Measurements from ENCODE around the gene NCAPG.

Gene NCAPG

DNA sequence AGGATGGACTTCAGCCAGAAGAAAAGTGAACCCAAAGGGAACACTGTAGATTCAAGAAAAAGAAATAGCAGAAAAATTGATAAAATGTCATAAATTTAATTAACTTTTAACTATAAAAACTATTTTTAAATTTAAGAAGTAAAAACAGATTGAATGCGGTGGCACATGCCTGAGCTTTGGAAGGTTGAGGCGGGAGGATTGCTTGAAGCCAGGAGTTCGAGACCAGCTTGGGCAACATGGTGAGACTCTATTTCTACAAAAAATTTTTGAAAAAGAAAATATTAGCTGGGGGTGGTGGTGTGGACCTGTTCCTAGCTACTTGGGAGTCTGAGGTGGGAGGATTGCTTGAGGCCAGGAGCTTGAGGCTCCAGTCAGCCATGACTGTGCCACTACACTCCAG lies 32.3 kb upstream of the NCAPG start:
- CTCF ChIA-PET, result no interaction called here
- POLR2A ChIA-PET, result no interaction called here
- Histone ChIP-seq H3K36me3 (ENCODE audit: control insufficient read depth in 4 of 4, insufficient read depth in 4 of 4, low read length in 3 of 4) (no peaks in the 10 kb centered on the region), H3K4me3 (ENCODE audit: control insufficient read depth in 1 of 7, extremely low read depth in 1 of 7, insufficient read depth in 4 of 7, low read depth in 2 of 7, low read length in 6 of 7) (no peak overlapping the region), H3K27ac (ENCODE audit: insufficient read depth in 1 of 2, low read depth in 1 of 2, low read length in 2 of 2, poor library complexity in 1 of 2, severe bottlenecking in 2 of 2) (no peak overlapping the region), H3K4me1 (ENCODE audit: control extremely low read depth in 1 of 4, control insufficient read depth in 4 of 4, insufficient read depth in 4 of 4, low read length in 3 of 4) (peaks cover 0 to 18% (median 14%) of the 10 kb centered on the region in 4 experiments), H3K27me3 (replicated peaks in 2 of 5; ENCODE audit: control insufficient read depth in 4 of 5, insufficient read depth in 5 of 5, low read length in 4 of 5) (peaks cover 8 to 51% (median 19%) of the 10 kb centered on the region in 5 experiments), H3K9me3 (ENCODE audit: control extremely low read depth in 1 of 5, control insufficient read depth in 4 of 5, insufficient read depth in 2 of 5, low read depth in 1 of 5, low read length in 4 of 5) (peaks cover 0 to 2% (median 0%) of the 10 kb centered on the region in 5 experiments)
- no peak for DNase-seq
- WGBS (ENCODE audit: insufficient coverage), result 95% methylated on average over 2 of the region's 3 CpGs

DNA sequence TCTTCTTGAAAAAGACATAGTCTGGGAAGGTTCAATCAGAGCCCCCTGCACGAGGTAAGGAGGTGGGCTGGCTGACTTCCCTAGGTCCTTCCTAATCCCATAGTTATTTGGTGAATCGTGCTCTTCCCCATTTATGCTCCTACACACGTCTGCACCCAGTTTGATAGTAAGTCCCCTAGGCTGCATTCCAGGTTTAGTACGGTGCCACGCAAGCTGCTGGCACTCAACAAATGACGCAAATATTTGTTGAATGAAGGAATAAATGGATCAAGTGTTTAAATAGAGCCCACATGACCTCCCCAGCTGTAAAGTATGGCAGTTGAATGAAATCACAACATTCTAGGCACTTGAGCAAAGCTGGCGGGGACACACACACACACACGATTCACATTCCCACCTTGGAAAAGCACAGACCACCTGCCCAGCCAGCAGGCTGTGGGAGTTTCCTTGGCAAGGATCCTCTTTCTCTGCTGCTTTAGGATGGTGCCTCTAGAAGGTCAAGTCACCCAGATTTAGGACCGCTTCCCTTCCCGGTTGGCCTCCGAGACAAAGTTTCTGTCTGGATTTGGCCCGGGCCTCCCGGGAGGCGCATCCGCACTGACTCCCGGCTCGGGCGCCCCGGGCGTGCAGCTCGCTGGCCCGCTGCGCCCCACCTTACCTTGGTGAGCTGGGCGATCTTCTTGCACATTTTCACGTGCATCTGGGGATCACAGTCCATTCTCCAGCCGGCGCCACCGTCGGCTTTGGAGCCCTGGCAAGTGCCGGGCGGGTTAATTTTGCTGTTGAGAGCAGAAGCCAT lies 30.1 kb upstream of the NCAPG start:
- CTCF ChIA-PET, result interaction anchor here (0.8 to 1.7 kb wide), 3 partner anchors 24 to 334 kb away, joined by 3 read pairs; no protein-coding TSS in a partner anchor
- Histone ChIP-seq H3K9me3 (ENCODE audit: control extremely low read depth in 1 of 5, control insufficient read depth in 4 of 5, insufficient read depth in 2 of 5, low read depth in 1 of 5, low read length in 4 of 5) (peaks cover 0 to 2% (median 0%) of the 10 kb centered on the region in 5 experiments), H3K27me3 (replicated peaks in 2 of 5; ENCODE audit: control insufficient read depth in 4 of 5, insufficient read depth in 5 of 5, low read length in 4 of 5) (peaks cover 8 to 51% (median 19%) of the 10 kb centered on the region in 5 experiments), H3K4me1 (ENCODE audit: control extremely low read depth in 1 of 4, control insufficient read depth in 4 of 4, insufficient read depth in 4 of 4, low read length in 3 of 4) (peaks cover 0 to 18% (median 14%) of the 10 kb centered on the region in 4 experiments), H3K36me3 (ENCODE audit: control insufficient read depth in 4 of 4, insufficient read depth in 4 of 4, low read length in 3 of 4) (no peaks in the 10 kb centered on the region), H3K27ac (ENCODE audit: insufficient read depth in 1 of 2, low read depth in 1 of 2, low read length in 2 of 2, poor library complexity in 1 of 2, severe bottlenecking in 2 of 2) (no peak overlapping the region), H3K4me3 (ENCODE audit: control insufficient read depth in 1 of 7, extremely low read depth in 1 of 7, insufficient read depth in 4 of 7, low read depth in 2 of 7, low read length in 6 of 7) (peak overlapping the region; percentile 8 to 72 (median 57))
- 10% methylated on average over 29 of the region's 31 CpGs for WGBS (ENCODE audit: insufficient coverage)
- no peak for DNase-seq
- POLR2A ChIA-PET, result interaction anchor here (0.6 kb wide), 1 partner anchor 21 kb away, joined by 3 read pairs; no protein-coding TSS in a partner anchor

DNA sequence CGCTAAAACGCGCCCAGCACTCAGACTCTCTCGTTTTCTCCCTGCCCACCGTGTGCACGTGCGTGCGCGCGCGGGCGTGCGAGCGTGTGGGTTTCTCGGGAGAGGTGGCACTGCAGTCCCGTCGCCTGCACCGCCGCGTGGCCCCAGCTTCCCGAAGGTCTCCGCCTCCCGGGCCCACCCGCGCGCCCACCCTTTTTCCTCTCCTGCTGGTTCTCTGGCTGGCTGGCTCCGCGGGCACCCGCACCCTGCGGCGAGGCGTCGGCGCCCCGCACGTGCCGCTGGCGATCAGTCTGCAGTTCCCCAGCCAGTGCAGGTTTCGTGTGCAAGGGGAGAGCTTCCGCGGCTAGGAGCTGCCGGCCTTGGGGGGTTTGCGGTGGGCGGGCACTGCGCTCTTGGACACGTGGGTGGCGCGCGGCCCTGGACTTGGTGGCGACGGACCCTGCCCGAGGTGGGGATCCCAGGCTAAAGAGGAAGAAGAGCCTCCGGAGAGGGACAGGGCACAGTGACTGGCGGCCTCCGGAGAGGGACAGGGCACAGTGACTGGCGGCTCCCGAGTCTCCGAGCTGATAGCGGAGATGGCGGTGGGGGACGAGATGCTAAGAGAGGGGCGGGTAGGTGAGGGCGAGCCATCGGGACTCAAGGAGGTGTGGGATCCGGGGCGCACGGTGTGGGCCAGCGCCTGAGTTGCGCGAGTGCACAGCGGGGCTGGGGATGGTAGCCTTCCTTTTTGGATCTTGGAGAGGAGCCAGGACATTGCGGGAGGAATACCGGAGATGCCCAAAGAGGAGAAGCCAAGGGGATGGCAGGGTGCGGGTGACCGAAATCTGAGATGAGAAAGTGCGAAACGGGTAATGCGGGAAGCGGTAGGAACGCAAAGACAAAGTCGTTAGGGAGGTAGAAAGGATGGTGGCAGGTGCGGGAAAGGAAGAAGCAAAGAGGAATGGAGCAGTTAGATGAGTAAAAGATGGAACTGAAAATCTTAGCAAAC lies 29.2 kb upstream of the NCAPG start, which contains the start of gene FAM184B:
Gene FAM184B, minus strand, starts transcription at position 322 of the 988 bp plus-strand sequence. CDS start 322 bp downstream, outside the sequence.
- 8% methylated on average over 69 of the region's 82 CpGs for WGBS (ENCODE audit: insufficient coverage)
- peak; percentile 16 to 71 (median 54) for DNase-seq
- Histone ChIP-seq H3K36me3 (ENCODE audit: control insufficient read depth in 4 of 4, insufficient read depth in 4 of 4, low read length in 3 of 4) (no peaks in the 10 kb centered on the region), H3K9me3 (ENCODE audit: control extremely low read depth in 1 of 5, control insufficient read depth in 4 of 5, insufficient read depth in 2 of 5, low read depth in 1 of 5, low read length in 4 of 5) (peaks cover 0 to 2% (median 0%) of the 10 kb centered on the region in 5 experiments), H3K27ac (ENCODE audit: insufficient read depth in 1 of 2, low read depth in 1 of 2, low read length in 2 of 2, poor library complexity in 1 of 2, severe bottlenecking in 2 of 2) (no peak within 1 kb of the TSS), H3K4me1 (ENCODE audit: control extremely low read depth in 1 of 4, control insufficient read depth in 4 of 4, insufficient read depth in 4 of 4, low read length in 3 of 4) (peaks cover 2 to 23% (median 19%) of the 10 kb centered on the region in 4 experiments), H3K27me3 (replicated peaks in 2 of 5; ENCODE audit: control insufficient read depth in 4 of 5, insufficient read depth in 5 of 5, low read length in 4 of 5) (peaks cover 8 to 51% (median 19%) of the 10 kb centered on the region in 5 experiments), H3K4me3 (ENCODE audit: control insufficient read depth in 1 of 7, extremely low read depth in 1 of 7, insufficient read depth in 4 of 7, low read depth in 2 of 7, low read length in 6 of 7) (peak within 1 kb of the TSS; percentile 8 to 72 (median 57))
- ChIA-PET CTCF (interaction anchor here (0.8 kb wide), 1 partner anchor 24 kb away, joined by 3 read pairs; no protein-coding TSS in a partner anchor), POLR2A (interaction anchor here (0.5 kb wide), 1 partner anchor 28 kb away, joined by 4 read pairs; no protein-coding TSS in a partner anchor)

DNA sequence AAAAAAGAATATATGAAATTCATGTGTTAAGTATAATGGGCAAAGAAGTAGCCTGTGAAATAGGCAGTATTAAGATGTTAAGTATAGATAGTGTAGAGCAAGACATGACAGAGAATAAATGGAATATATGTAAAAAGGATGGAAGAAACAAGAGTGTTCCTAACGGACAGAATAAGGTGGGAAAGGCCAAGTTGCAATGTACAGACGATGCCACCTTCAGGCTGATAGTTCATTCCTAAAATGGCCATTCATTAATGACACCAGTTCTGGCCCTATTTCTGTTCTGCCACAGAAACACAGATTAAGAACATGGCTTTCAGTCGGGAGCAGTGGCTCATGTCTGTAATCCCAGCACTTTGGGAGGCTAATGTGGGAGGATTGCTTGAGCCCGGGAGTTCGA lies 24.9 kb upstream of the NCAPG start:
- no peaks in the 10 kb centered on the region for H3K36me3 ChIP-seq (ENCODE audit: control insufficient read depth in 4 of 4, insufficient read depth in 4 of 4, low read length in 3 of 4)
- H3K9me3 ChIP-seq (ENCODE audit: control extremely low read depth in 1 of 5, control insufficient read depth in 4 of 5, insufficient read depth in 2 of 5, low read depth in 1 of 5, low read length in 4 of 5), result no peaks in the 10 kb centered on the region
- no peak for DNase-seq
- WGBS (ENCODE audit: insufficient coverage), result 75% methylated on average over 3 of the region's 5 CpGs
- no peak overlapping the region for H3K27ac ChIP-seq (ENCODE audit: insufficient read depth in 1 of 2, low read depth in 1 of 2, low read length in 2 of 2, poor library complexity in 1 of 2, severe bottlenecking in 2 of 2)
- CTCF ChIA-PET, result interaction anchor here (0.8 kb wide), 1 partner anchor 14 kb away, joined by 3 read pairs; no protein-coding TSS in a partner anchor
- peaks cover 11 to 25% (median 24%) of the 10 kb centered on the region in 4 experiments for H3K4me1 ChIP-seq (ENCODE audit: control extremely low read depth in 1 of 4, control insufficient read depth in 4 of 4, insufficient read depth in 4 of 4, low read length in 3 of 4)
- no peak overlapping the region for H3K4me3 ChIP-seq (ENCODE audit: control insufficient read depth in 1 of 7, extremely low read depth in 1 of 7, insufficient read depth in 4 of 7, low read depth in 2 of 7, low read length in 6 of 7)
- peaks cover 0 to 20% (median 6%) of the 10 kb centered on the region in 5 experiments for H3K27me3 ChIP-seq (replicated peaks in 2 of 5; ENCODE audit: control insufficient read depth in 4 of 5, insufficient read depth in 5 of 5, low read length in 4 of 5)
- POLR2A ChIA-PET, result no interaction called here

DNA sequence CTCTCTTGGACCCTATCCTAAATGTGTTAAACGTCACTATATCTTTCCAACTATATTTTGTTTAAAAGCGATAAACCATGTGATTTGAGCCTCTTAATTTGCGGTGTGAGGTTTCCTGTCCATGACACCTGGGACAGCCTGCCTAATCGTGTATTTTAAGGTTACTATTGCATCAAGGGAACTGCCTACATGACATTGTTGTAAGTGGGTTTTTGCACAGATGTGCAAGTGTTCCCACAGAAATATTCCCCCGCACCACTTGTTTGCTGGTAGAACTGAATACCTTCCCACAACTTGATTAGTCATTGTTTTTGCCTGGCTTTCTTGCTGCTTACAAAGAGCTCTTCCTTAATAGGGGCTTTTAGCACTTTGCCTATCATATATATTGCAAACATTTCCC lies 24.2 kb upstream of the NCAPG start:
- Histone ChIP-seq H3K27me3 (replicated peaks in 2 of 5; ENCODE audit: control insufficient read depth in 4 of 5, insufficient read depth in 5 of 5, low read length in 4 of 5) (peaks cover 0 to 13% (median 5%) of the 10 kb centered on the region in 5 experiments), H3K4me3 (ENCODE audit: control insufficient read depth in 1 of 7, extremely low read depth in 1 of 7, insufficient read depth in 4 of 7, low read depth in 2 of 7, low read length in 6 of 7) (peak overlapping the region in 2 of 7 experiments; percentile 11 to 43), H3K9me3 (ENCODE audit: control extremely low read depth in 1 of 5, control insufficient read depth in 4 of 5, insufficient read depth in 2 of 5, low read depth in 1 of 5, low read length in 4 of 5) (no peaks in the 10 kb centered on the region), H3K4me1 (ENCODE audit: control extremely low read depth in 1 of 4, control insufficient read depth in 4 of 4, insufficient read depth in 4 of 4, low read length in 3 of 4) (peaks cover 11 to 18% (median 17%) of the 10 kb centered on the region in 4 experiments), H3K36me3 (ENCODE audit: control insufficient read depth in 4 of 4, insufficient read depth in 4 of 4, low read length in 3 of 4) (peaks cover 0 to 2% (median 0%) of the 10 kb centered on the region in 4 experiments), H3K27ac (ENCODE audit: insufficient read depth in 1 of 2, low read depth in 1 of 2, low read length in 2 of 2, poor library complexity in 1 of 2, severe bottlenecking in 2 of 2) (no peak overlapping the region)
- peak; percentile 17 to 80 (median 71) for DNase-seq
- POLR2A ChIA-PET, result no interaction called here
- WGBS (ENCODE audit: insufficient coverage), result 3% methylated on average over 5 of the region's 5 CpGs
- CTCF ChIA-PET, result interaction anchor here (0.8 to 1.7 kb wide), 4 partner anchors 11 to 19 kb away, joined by 3 to 9 read pairs (median 4); no protein-coding TSS in a partner anchor

GRCh38 chr4:17787315-17787714 lies 23.5 kb upstream of the NCAPG start:
- no peak for DNase-seq
- Histone ChIP-seq H3K4me1 (ENCODE audit: control extremely low read depth in 1 of 4, control insufficient read depth in 4 of 4, insufficient read depth in 4 of 4, low read length in 3 of 4) (peaks cover 11 to 15% (median 12%) of the 10 kb centered on the region in 4 experiments), H3K36me3 (ENCODE audit: control insufficient read depth in 4 of 4, insufficient read depth in 4 of 4, low read length in 3 of 4) (peaks cover 0 to 3% (median 0%) of the 10 kb centered on the region in 4 experiments), H3K4me3 (ENCODE audit: control insufficient read depth in 1 of 7, extremely low read depth in 1 of 7, insufficient read depth in 4 of 7, low read depth in 2 of 7, low read length in 6 of 7) (no peak overlapping the region), H3K27ac (ENCODE audit: insufficient read depth in 1 of 2, low read depth in 1 of 2, low read length in 2 of 2, poor library complexity in 1 of 2, severe bottlenecking in 2 of 2) (no peak overlapping the region), H3K27me3 (replicated peaks in 2 of 5; ENCODE audit: control insufficient read depth in 4 of 5, insufficient read depth in 5 of 5, low read length in 4 of 5) (peaks cover 0 to 5% (median 0%) of the 10 kb centered on the region in 5 experiments), H3K9me3 (ENCODE audit: control extremely low read depth in 1 of 5, control insufficient read depth in 4 of 5, insufficient read depth in 2 of 5, low read depth in 1 of 5, low read length in 4 of 5) (peaks cover 0 to 2% (median 0%) of the 10 kb centered on the region in 5 experiments)
- POLR2A ChIA-PET, result no interaction called here
- CTCF ChIA-PET, result interaction anchor here (0.9 to 1.7 kb wide), 3 partner anchors 10 to 18 kb away, joined by 3 to 9 read pairs (median 4); no protein-coding TSS in a partner anchor
- WGBS (ENCODE audit: insufficient coverage), result 67% methylated on average over 1 of the region's 5 CpGs
